HG03025 (cell line): Measurements from ENCODE around the gene CHCHD6.

Experiments used
- ATAC-seq: cut with Tn5 transposase; IDR thresholded peaks from one replicate; pipeline ENCODE4 v1.9.1; 2021; ENCODE audit warnings: mild to moderate bottlenecking, moderate library complexity; ENCODE audit not compliant: unreplicated experiment, low FRiP score

CHCHD6 gene

DNA sequence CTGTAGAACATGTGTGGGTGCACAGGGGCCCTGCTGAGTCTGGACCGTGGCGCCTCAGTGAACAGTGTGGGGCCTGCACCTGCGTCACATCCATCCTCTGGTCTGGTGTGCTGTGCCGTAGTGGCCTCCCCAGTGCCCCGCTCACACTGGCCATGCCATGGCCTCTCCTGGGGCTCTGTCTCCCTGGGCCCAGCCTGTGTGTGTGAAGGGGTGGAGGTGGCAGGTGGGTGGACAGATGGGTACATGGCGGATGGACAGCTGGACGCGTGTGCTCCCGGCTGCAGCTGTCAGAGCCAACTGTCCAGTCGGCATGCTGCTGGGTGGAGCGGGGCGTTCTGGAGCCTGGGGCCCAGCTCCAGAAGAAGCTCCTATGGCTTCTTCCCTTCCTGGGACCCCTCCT, 296.7 kb downstream of the CHCHD6 start:
- no peak for ATAC-seq

DNA sequence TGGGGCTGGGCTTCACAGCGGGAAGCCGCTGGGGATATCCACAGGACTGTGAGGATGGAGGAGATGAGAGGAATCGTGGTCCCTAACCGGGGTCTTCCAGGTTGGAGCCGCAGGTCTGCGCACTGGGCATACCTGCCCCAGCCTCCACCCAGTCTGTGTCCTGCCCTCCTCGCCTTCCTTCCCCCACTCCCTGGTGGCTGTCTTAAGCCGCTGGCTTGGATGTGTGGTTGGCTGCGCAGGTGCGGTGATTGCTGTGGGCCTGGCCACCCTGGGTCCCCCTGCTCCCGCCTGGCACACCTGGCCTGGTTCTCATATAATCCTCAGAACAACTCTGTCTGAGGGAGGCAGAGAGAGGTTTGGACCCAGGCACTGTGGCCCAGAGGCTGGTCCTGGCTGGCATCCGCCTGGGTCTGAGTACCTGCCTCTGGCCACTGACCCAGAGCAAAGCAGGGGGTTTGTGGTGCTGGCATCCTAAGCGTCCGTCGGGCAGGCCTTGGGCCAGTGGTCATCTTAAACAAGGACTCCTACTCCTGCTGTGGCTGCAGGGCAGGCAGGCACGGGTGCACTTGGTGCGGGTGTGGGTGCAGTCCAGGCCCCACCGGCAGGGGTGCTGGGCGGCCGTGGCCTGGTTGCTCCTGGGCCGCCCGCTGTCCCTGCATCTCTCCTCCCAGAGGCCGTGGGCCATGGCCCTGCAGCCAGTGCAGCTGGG, 297.6 kb downstream of the CHCHD6 start:
- ATAC-seq, result no peak

DNA sequence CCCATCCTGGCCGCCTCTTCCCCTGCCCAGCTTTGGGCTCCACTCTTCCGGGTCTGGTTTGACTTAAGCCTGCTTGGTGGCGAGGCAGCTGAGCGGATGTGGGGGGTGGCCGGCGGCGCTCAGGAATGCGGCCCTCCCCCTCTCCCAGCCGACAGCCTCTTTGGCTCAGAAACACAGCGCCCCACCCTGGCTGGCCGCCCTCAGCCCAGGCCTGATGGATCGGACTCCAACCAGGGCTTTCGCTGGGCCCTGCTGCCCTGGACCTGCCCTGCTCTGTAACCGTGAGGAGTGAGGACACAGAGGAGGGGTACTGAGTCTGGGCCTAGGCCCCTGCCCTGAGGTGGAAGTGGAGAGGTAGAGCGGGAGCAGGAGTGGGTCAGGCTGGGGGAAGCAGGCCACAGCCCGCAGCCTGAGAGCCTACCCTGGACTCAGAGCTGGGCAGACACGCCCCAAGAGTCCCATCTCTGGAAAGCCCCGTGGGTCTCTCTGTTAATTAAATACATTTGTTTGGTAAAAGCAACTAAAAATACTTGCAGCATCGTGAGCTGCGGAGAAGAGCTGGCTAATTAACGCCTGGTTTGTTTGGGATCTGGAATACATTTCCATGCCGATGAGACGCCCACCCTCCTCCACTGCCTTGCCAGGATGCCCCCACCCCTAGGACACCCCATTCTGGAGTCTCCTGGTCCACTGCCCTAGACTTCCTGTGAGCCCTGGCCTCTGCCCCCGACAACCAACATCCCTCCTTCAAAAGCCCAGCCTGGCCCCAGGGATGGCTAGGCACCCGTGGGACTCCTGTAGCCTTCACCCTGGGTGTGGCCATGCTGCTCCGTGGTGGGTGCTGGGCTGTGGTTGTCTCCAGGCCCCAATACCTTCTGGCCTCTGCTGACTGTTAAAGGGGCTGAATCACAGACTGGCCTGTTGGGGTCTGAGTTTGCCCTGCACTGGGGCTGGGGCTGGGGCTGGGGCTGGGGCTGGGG, 298.4 kb downstream of the CHCHD6 start:
- ATAC-seq, result no peak

DNA sequence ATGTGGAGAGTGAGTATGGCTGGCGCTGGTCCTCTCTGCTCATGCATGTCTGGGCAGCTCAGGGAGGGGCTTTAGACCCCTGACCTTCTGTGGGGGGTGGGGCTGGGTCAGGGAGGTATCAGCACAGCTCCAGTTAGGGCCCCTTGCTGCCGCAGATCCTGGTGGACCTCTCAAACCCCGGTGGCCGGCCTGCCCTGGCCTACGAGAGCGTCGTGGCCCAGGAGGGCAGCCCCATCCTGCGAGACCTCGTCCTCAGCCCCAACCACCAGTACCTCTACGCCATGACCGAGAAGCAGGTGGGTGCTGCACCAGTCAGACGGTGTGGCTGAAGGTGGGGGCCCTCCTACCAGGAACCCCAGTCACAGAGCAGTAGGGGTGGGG, 299.1 kb downstream of the CHCHD6 start:
- ATAC-seq, result no peak

DNA sequence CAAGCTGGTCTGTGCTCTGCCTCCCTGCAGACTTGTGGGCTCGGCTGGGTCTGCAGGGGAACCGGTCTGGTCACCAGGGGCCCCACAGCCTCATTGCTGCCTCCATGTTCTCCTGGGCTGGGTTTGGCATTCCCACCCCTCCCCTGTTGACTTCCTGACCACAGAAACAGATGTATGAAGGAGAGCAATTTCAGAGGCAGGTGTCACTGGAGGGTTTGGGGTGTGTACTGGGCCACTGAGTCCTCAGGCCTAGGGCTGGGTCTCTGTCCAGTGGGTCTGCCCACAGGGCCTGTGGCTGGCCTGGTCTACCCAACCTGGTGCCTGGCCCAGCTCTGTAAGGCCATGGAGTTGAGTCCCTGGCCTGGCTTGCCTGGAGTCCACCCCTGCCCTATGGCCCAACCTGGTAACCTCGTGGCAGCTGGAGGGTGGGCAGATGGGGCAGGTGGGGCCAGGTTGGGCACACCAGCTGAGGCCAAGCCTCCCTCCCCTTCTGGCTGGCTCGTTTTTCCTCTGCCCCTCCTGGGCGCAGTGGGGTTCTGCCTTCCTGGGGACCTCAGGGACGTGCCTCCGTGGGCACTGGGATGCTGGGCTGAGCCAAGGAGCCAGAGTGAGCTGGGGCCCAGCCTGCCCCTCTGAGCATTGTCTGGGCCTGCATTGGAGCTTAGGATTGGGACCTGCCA, 299.7 kb downstream of the CHCHD6 start:
- ATAC-seq, result no peak

DNA sequence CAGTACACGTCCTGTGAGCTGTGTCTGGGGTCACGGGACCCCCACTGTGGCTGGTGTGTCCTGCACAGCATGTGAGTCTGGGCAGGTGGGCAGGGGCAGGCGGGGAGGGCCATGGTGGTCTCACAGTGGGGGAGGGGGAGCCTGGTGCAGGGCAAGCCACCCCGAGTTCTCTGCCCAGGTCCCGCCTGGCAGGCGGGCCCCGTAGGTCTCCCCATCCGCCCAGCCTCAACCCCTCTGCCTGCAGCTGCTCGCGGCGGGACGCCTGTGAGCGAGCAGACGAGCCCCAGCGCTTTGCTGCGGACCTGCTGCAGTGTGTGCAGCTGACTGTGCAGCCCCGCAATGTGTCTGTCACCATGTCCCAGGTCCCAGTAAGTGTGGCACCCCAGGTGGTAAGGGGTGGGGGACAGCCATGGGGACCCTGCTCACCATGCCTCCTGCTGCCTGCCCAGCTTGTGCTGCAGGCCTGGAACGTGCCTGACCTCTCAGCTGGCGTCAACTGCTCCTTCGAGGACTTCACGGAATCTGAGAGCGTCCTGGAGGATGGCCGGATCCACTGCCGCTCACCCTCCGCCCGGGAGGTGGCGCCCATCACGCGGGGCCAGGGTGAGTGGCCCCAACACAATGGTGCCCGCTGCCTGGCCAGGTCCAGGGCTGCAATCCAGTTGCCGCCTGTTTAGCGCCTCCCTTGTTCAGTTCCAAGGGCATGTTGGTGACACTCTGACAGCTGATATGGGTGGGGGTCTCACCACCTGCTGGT, 300.8 kb downstream of the CHCHD6 start:
- no peak for ATAC-seq

DNA sequence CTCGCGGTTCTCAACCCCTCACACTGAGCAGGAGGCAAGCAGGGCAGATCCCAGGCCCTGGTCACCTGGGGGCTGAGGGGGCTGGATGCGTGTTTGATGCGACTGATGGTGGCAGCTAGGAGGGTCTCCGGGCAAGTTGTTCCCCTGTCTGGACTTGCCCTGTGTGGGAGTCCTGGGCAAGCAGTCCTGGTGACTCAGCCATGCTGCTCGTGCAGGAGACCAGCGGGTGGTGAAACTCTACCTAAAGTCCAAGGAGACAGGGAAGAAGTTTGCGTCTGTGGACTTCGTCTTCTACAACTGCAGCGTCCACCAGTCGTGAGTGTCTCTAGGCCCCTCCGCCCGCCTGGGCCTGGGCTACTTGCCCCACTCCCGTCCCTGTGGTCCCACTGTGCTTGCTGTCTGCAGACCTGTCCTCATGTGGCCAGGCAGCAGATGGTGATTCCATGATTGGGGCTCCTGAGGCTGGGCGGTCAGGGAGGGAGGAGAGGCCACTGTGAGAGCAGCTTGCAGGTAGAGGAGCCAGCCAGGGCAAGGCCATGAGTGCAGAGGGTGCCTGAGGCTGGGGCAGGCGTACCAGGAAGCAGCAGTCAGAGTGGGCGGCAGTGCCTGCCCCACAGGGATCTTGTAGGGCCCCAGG, 301.9 kb downstream of the CHCHD6 start:
- ATAC-seq, result no peak

DNA sequence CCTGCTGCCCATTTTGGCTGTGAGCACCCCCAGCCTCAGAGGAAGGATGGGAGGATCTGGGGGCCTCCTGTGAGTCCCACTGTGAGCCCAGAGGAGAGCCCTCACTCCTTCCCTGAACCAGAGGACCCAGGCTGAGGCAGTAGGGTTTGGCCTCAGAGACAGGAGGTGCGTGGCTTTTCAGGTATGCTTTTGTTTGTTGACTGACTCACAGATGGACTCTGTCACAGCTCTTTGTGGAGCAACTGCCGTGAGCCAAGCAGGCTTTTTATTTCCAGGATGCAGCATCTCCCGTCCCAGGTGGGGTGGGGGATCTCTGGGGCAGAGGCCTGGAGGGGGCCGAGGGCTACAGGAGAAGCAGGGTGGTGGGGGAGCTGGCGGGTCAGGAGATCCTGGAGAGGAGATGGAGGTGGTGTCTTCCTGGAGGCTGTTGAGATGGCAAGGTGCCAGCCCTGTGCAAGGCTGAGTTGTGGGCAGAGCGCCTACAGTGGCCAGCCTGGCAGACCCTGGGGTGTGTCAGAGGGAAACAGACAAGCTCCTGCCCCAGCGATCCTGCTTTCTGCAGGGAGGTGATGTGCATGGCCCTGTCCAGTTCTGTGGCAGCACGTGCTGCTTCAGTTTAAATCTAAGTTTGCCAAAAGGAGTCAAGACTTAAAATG, 302.9 kb downstream of the CHCHD6 start:
- ATAC-seq, result no peak

DNA sequence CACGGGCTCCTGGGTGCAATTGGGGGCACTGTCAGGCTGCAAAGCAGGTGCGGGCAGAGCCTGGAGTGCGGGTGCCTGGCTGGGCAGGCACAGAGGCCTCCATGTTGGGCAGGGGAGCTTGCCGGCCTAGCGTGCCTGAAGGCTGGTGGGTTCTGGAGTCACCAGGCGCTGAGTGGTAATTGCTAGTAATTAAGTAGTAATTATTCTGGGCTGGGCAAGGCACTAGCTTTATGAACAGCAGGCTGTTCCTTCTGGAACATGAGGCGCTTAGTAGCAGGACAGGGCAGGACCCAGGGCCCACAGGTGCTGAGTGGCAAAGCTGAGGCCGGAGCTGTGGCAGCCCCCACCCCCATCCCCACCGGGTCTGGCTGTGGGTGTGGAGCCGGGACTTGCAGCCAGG, 304.2 kb downstream of the CHCHD6 start:
- ATAC-seq, result no peak

DNA sequence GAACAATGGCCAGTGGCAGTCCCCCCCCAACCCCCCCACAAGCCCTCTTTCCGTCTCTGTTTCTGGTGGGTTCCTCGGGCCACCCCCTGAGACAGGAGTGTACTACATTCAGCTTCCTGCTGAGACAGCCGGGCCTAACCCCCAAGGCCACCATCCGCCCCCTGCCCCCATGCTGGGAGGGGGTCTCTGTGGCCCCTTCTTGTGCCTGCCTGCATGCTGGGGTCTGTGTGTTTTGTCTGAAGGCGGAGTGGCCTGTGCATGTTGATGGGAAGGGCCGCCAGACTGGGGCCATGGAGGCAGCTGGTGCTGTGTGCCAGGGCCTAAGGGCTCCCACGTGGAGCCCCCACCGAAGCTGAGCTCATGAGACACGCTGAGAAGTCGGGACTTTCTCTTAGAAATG, 305.5 kb downstream of the CHCHD6 start:
- no peak for ATAC-seq
